GM13976 (cell line): ENCODE results near the gene PPP3CB.

ENCODE experiments used
- DNase-seq: peaks from one replicate; pipeline ENCODE4 v3.0.0; 2012; ENCODE audit warnings: low spot score
- CTCF ChIP-seq: IDR thresholded peaks from 2 replicates; pipeline ENCODE4 v1.5.1; 2012; ENCODE audit warnings: borderline replicate concordance, mild to moderate bottlenecking; ENCODE audit not compliant: insufficient read depth; ENCODE audit errors: extremely low read depth, missing control alignments, control extremely low read depth
- in situ Hi-C: fragments of 300-500 bp; cut with MboI; formaldehyde crosslinking; loops from one replicate; pipeline ENCODE4 v1.12.0; 2022; ENCODE audit warnings: low sequenced_read_pairs, mixed read lengths, inconsistent platforms; ENCODE audit not compliant: unreplicated experiment

PPP3CB gene

GRCh38 chr10:73449113-73449512 lies 46.7 kb downstream of the PPP3CB start:
- in situ Hi-C loops = no loop called here
- no peak for TF ChIP-seq CTCF
- no peak for DNase-seq

- no peak for TF ChIP-seq CTCF
- DNase-seq = no peak
- in situ Hi-C loops = no loop called here
These were observed 47.4 kb downstream of the PPP3CB start for GRCh38 chr10:73448384-73448783.

- no peak for DNase-seq
- in situ Hi-C loops = no loop called here
- TF ChIP-seq CTCF = no peak
These were observed 48.9 kb downstream of the PPP3CB start for GRCh38 chr10:73446926-73447325.

- in situ Hi-C loops = no loop called here
- no peak for DNase-seq
- TF ChIP-seq CTCF = no peak
These were observed 51.4 kb downstream of the PPP3CB start for GRCh38 chr10:73444457-73444856.

- in situ Hi-C loops = no loop called here
- no peak for TF ChIP-seq CTCF
- no peak for DNase-seq
These were observed 56.1 kb downstream of the PPP3CB start for GRCh38 chr10:73439605-73440312.

- in situ Hi-C loops = no loop called here
- no peak for TF ChIP-seq CTCF
- DNase-seq = no peak
These were observed 56.8 kb downstream of the PPP3CB start for GRCh38 chr10:73439055-73439454.
